GM19468 (cell line): ENCODE measurements around the gene MGAT1.
A peak's percentile ranks its signal among the peaks of the same experiment; 100 is the strongest.

Source experiments
- ATAC-seq: cut with Tn5 transposase; IDR thresholded peaks from one replicate; pipeline ENCODE4 v1.9.1; 2021; ENCODE audit warnings: mild to moderate bottlenecking, moderate library complexity, moderate number of reproducible peaks; ENCODE audit not compliant: unreplicated experiment; ENCODE audit errors: extremely low read depth

Gene MGAT1

GRCh38 chr5:180824630-180825476 lies 22.2 kb upstream of the MGAT1 start:
- ATAC-seq, result no peak

- ATAC-seq, result no peak
Observed at GRCh38 chr5:180823940-180824629, 21.5 kb upstream of the MGAT1 start.

GRCh38 chr5:180823346-180823745 lies 20.7 kb upstream of the MGAT1 start:
- ATAC-seq, result no peak

GRCh38 chr5:180821538-180821937 lies 18.9 kb upstream of the MGAT1 start:
- no peak for ATAC-seq

GRCh38 chr5:180820788-180821321 lies 18.2 kb upstream of the MGAT1 start:
- ATAC-seq, result peak; percentile 45

GRCh38 chr5:180818677-180819341 lies 16.2 kb upstream of the MGAT1 start:
- no peak for ATAC-seq

GRCh38 chr5:180817893-180818674 lies 15.5 kb upstream of the MGAT1 start:
- ATAC-seq, result no peak

- ATAC-seq, result no peak
Observed at GRCh38 chr5:180816608-180817534, 14.3 kb upstream of the MGAT1 start.

GRCh38 chr5:180815293-180815917 lies 12.8 kb upstream of the MGAT1 start:
- no peak for ATAC-seq

- no peak for ATAC-seq
Observed at GRCh38 chr5:180813420-180813819, 10.8 kb upstream of the MGAT1 start.

GRCh38 chr5:180811623-180812124 lies 9.1 kb upstream of the MGAT1 start:
- no peak for ATAC-seq

GRCh38 chr5:180810959-180811622 lies 8.5 kb upstream of the MGAT1 start:
- no peak for ATAC-seq

GRCh38 chr5:180810210-180810958 lies 7.8 kb upstream of the MGAT1 start:
- peak; percentile 37 for ATAC-seq

- peak; percentile 16 for ATAC-seq
Observed at GRCh38 chr5:180809403-180810209, 7.0 kb upstream of the MGAT1 start.

- no peak for ATAC-seq
Observed at GRCh38 chr5:180808461-180809000, 5.9 kb upstream of the MGAT1 start.
